Karpas-422 (cell line): ENCODE measurements around the gene USP35. TPM values are rescaled to one million over a fixed set of nuclear protein-coding genes. Genes with fewer than 3 reads are reported as not detected.
"Not testable (repeated sequence)": the region's sequence is repeated elsewhere in the genome, so short reads cannot be mapped to it uniquely, and the experiment has no call there.

ENCODE experiments used
- DNase-seq: peaks from one replicate; pipeline ENCODE4 v3.0.0-alpha.2; 2015
- H2AFZ ChIP-seq: fragments of 200-600 bp; sonication (generic); 2 replicates; pipeline ENCODE4 v1.6.1; 2014; ENCODE audit warnings: antibody characterized with exemption, low read length, mixed read lengths
- H3K27ac ChIP-seq: fragments of 200-600 bp; sonication (generic); 2 replicates; pipeline ENCODE4 v1.5.1; 2014; ENCODE audit warnings: mild to moderate bottlenecking, low read length, moderate library complexity
- H3K27me3 ChIP-seq: fragments of 200-600 bp; sonication (generic); 2 replicates; pipeline ENCODE4 v1.6.1; 2014; ENCODE audit warnings: low read length, mixed read lengths
- H3K36me3 ChIP-seq: fragments of 200-600 bp; sonication (generic); 2 replicates; pipeline ENCODE4 v1.6.1; 2014; ENCODE audit warnings: low read length, mixed read lengths; ENCODE audit not compliant: insufficient read depth
- H3K4me1 ChIP-seq: fragments of 200-600 bp; sonication (generic); 2 replicates; pipeline ENCODE4 v1.6.1; 2014; ENCODE audit warnings: mild to moderate bottlenecking, low read length, mixed read lengths
- H3K4me2 ChIP-seq: fragments of 200-600 bp; sonication (generic); 2 replicates; pipeline ENCODE4 v1.6.1; 2014; ENCODE audit warnings: low read length, low read depth, mild to moderate bottlenecking; ENCODE audit not compliant: poor library complexity, severe bottlenecking
- H3K4me3 ChIP-seq: fragments of 200-600 bp; sonication (generic); 2 replicates; pipeline ENCODE4 v1.5.1; 2014; ENCODE audit warnings: mild to moderate bottlenecking, antibody characterized with exemption, low read length, mixed read lengths
- H3K79me2 ChIP-seq: fragments of 200-600 bp; sonication (generic); 2 replicates; pipeline ENCODE4 v1.6.1; 2014; ENCODE audit warnings: mild to moderate bottlenecking, low read length, mixed read lengths
- H3K9ac ChIP-seq: fragments of 200-600 bp; sonication (generic); 2 replicates; pipeline ENCODE4 v1.6.0; 2014; ENCODE audit warnings: low read length
- H3K9me2 ChIP-seq: fragments of 200-600 bp; sonication (generic), shearing (Covaris generic); replicated peaks from 2 replicates; pipeline ENCODE4 v1.6.0; 2014; ENCODE audit warnings: mild to moderate bottlenecking, low read length, moderate library complexity; ENCODE audit not compliant: insufficient read depth
- H3K9me3 ChIP-seq: fragments of 300-700, 200-600 bp; sonication (generic); 2 replicates; pipeline ENCODE4 v1.6.1; 2014; ENCODE audit warnings: low read length, mixed read lengths
- H4K20me1 ChIP-seq: fragments of 200-600 bp; sonication (generic); 2 replicates; pipeline ENCODE4 v1.6.1; 2014; ENCODE audit warnings: mild to moderate bottlenecking, antibody characterized with exemption, low read length, low read depth; ENCODE audit not compliant: insufficient read depth
- total RNA-seq: library from RNA; depleted of rRNA; stranded (reverse); fragments of >200 nt; shearing (Covaris generic); gene quantifications from 2 replicates; pipeline ENCODE4 v1.2.3, GENCODE V29; 2014; ENCODE audit warnings: low replicate concordance

USP35 gene
- total RNA-seq, 1 experiment from 2014 or later: 1.7 TPM

DNA sequence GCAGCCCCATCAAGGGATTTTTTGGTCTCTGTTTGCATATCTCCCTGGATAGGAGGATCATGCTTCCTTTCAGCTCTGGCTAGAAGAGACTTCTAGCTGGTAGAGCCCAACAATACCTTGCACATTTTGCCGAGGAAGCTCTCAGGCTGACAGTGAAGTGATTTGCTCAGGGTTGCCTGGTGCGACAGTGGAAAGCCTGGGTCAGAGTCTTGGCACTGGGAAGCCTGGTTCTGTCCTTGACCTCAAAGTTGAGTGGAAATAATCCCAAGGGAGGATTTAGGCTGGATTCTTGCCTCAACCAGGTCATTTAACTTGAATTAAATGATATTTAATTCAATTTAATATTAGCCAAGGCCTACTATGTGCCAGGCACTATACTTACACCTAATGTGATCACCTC lies 24.9 kb upstream of the USP35 start:
- Histone ChIP-seq H3K9me2 (no peaks in the 10 kb centered on the region), H3K4me3 (no peak overlapping the region), H3K27ac (no peak overlapping the region), H3K4me1 (no peaks in the 10 kb centered on the region), H3K9ac (no peak overlapping the region), H3K9me3 (no peaks in the 10 kb centered on the region), H2AFZ (no peak overlapping the region), H3K36me3 (no peaks in the 10 kb centered on the region), H3K27me3 (no peaks in the 10 kb centered on the region), H3K4me2 (no peak overlapping the region), H3K79me2 (no peaks in the 10 kb centered on the region), H4K20me1 (no peaks in the 10 kb centered on the region)
- DNase-seq: no peak

DNA sequence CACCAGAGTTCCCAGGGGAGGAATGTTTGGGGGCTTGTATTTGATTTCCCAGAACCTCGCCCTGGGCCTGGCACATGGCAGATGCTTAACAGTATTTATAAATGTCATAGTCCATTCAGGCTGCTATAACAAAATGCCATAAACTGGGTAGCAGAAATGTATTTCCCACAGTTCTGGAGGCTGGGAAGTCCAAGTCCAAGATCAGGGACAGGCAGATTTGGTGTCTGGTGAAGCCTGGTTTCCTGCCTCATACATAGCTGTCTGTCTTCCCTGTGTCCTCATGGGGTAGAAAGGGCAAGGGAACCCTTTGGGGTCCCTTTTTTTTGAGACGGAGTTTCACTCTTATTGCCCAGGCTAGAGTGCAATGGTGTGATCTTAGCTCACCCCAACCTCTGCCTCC lies 24.2 kb upstream of the USP35 start:
- no peak for DNase-seq
- no peaks in the 10 kb centered on the region for H3K9me2 ChIP-seq
- H3K27ac ChIP-seq: no peak overlapping the region
- no peaks in the 10 kb centered on the region for H3K79me2 ChIP-seq
- no peak overlapping the region for H3K9ac ChIP-seq
- no peaks in the 10 kb centered on the region for H3K27me3 ChIP-seq
- no peaks in the 10 kb centered on the region for H3K4me1 ChIP-seq
- H2AFZ ChIP-seq: no peak overlapping the region
- no peak overlapping the region for H3K4me2 ChIP-seq
- H3K4me3 ChIP-seq: no peak overlapping the region
- H3K36me3 ChIP-seq: no peaks in the 10 kb centered on the region
- no peaks in the 10 kb centered on the region for H3K9me3 ChIP-seq
- H4K20me1 ChIP-seq: no peaks in the 10 kb centered on the region

DNA sequence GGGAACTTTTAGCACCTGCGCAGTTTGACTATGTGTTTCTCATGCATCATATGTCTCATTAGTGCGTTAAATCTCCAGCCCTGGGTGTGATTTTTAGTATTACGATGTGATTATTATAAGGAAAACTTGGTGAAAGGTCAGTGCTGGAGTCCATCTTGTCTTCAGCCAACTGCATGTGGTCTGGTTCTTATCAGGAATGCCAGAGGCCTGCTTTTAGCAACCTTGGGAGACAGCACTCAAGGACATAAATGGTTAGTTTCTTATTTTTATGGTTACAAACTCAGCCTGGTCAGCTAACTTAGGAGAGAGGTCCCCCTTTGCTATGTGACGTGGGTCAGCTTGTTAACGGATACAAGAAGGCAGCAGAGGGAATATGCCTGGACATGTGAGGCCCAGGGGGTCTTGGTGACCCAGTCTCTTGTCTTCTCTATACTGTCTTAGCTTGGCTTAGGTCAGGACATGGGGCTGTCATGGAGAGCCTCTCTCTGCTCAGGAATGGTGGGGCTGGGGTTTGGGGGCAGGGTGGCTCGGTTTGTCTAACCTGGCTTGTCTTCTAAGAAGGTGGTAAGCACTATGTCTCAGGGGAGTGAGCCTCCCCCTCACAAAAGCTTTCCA lies 21.8 kb upstream of the USP35 start:
- H3K4me3 ChIP-seq: no peak overlapping the region
- no peaks in the 10 kb centered on the region for H3K27me3 ChIP-seq
- no peaks in the 10 kb centered on the region for H3K4me1 ChIP-seq
- no peaks in the 10 kb centered on the region for H3K9me3 ChIP-seq
- no peak overlapping the region for H3K4me2 ChIP-seq
- no peaks in the 10 kb centered on the region for H3K79me2 ChIP-seq
- no peak for DNase-seq
- no peak overlapping the region for H2AFZ ChIP-seq
- H3K9ac ChIP-seq: no peak overlapping the region
- no peak overlapping the region for H3K27ac ChIP-seq
- no peaks in the 10 kb centered on the region for H3K9me2 ChIP-seq
- no peaks in the 10 kb centered on the region for H3K36me3 ChIP-seq
- no peaks in the 10 kb centered on the region for H4K20me1 ChIP-seq

DNA sequence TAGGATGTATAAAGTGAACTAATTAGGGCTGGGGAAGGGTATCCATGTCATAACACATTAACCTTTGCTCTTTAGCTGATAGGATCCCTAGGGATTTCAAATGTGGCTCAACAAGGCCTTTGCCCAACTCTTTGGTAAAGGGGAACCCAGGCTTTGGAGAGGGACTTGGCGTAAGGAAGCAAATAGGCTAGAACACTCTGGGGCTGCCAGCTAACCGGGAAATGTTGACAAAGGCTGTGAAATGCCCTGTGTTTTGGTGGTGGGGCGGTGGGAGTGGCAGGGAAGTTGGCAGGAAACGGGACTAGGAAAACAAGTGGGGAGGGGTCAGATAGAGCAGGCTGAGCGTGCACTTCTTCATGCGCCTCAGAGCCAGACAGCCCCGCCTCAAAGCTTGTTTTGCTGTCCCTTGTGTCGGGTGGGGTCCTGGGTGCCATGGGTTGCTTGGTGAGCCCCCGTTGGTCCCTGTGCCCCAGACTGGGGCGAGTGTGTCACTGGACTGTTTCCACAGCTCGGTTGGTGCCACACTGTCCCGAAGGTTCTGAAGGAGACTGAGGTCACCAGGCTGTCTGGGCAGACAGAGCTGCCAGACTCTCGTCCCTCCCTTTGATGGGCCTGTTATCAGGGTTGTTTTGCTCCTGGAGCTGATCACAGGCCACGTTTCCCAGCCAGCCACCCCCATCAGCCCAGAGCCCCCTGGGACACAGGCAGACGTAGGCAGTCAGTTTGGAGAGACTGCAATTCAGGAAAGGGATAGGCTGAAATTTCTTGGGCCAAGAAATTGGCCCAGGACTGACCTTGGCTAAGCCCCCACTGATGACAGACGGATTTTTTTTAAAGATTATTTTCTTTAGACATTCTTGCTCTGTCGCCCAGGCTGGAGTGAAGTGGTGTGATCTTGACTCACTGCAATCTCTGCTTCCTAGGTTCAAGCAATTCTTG lies 19.9 kb upstream of the USP35 start:
- Histone ChIP-seq H3K4me1 (no peaks in the 10 kb centered on the region), H3K9me3 (no peaks in the 10 kb centered on the region), H3K36me3 (no peaks in the 10 kb centered on the region), H3K4me2 (no peak overlapping the region), H3K27ac (no peak overlapping the region), H3K79me2 (no peaks in the 10 kb centered on the region), H3K9ac (no peak overlapping the region), H3K9me2 (no peaks in the 10 kb centered on the region), H4K20me1 (no peaks in the 10 kb centered on the region), H3K4me3 (no peak overlapping the region), H2AFZ (no peak overlapping the region), H3K27me3 (no peaks in the 10 kb centered on the region)
- no peak for DNase-seq

DNA sequence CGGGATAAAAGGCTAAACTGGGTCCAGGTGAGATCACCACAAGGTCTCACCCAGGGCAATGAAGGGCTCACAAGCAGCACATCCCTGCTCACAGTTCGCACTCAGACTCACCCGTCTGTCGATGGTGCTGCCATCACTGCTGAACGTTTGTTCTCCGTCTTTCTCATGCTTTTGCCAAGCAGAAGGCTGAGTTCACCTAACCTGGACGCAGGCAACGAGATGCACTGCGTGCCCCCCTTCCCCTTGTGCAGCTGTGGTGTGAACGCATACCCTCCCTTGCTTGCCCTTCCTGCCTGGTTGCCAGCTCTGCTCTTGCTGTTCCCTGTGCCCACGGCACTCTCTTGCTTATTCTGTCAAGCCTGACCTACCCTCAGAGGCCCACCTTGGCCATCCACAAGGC lies 18.3 kb upstream of the USP35 start:
- no peak for DNase-seq
- Histone ChIP-seq H3K79me2 (no peaks in the 10 kb centered on the region), H3K4me3 (no peak overlapping the region), H3K4me1 (no peaks in the 10 kb centered on the region), H4K20me1 (no peaks in the 10 kb centered on the region), H3K27ac (no peak overlapping the region), H3K27me3 (no peaks in the 10 kb centered on the region), H3K4me2 (no peak overlapping the region), H3K9ac (no peak overlapping the region), H3K36me3 (no peaks in the 10 kb centered on the region), H3K9me2 (no peaks in the 10 kb centered on the region), H3K9me3 (no peaks in the 10 kb centered on the region), H2AFZ (no peak overlapping the region)

DNA sequence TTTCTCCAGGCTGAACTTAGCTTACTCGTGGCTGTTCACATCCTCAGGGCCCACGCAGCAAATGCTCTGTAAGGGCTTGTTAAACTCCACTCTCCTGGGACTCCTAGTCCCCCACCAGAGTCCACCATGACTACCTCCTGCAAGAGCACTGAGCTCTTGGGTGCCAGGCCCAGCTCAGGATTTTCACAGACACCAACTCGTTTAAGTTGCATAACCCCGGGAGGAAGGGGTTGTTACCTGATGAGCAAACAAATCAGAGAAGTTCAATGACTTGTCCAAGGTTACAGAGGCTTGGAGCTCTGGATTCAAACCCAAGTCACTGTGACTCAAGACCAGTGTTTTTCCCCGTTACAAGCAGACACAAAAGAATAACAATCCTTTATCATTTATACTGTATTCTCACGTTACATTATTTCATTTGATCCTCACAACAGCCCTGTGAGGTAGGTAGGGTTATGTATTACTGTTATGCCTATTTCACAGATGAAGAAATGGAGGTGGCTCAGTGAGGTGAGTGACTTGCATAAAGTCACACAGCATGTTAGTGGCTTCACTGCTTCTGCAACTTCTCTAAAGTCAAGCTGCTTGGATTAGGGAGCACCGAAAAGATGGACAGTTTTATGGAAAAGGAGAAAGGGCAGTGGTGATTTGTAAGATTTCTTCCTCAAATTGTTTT lies 17.7 kb upstream of the USP35 start:
- H3K9me2 ChIP-seq: no peaks in the 10 kb centered on the region
- H3K4me1 ChIP-seq: no peaks in the 10 kb centered on the region
- no peaks in the 10 kb centered on the region for H3K79me2 ChIP-seq
- no peaks in the 10 kb centered on the region for H3K36me3 ChIP-seq
- no peak overlapping the region for H2AFZ ChIP-seq
- no peak overlapping the region for H3K4me3 ChIP-seq
- DNase-seq: no peak
- no peak overlapping the region for H3K4me2 ChIP-seq
- H3K9ac ChIP-seq: no peak overlapping the region
- H4K20me1 ChIP-seq: no peaks in the 10 kb centered on the region
- no peaks in the 10 kb centered on the region for H3K9me3 ChIP-seq
- no peak overlapping the region for H3K27ac ChIP-seq
- H3K27me3 ChIP-seq: no peaks in the 10 kb centered on the region

DNA sequence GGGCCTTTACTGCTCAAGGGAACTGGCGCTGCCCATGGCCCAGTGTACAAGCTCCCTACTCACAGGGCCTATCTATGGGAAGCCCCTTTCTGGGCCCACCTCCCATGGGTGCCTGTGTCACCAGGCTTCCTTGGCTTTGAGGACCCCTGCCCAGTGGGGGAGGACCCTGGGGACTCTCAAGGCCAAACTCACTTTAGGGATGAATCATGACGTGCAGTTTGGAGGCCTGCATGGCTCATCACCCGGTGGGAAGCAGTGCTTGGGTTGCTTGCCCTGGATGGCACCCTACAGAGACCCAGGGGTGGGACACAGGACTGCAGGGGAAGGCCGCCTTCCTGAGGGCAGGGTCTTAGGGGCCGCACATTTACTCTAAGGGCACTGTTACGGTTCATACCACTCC lies 16.8 kb upstream of the USP35 start:
- Histone ChIP-seq H3K4me2 (no peak overlapping the region), H4K20me1 (no peaks in the 10 kb centered on the region), H3K9me3 (no peaks in the 10 kb centered on the region), H3K27me3 (no peaks in the 10 kb centered on the region), H3K36me3 (no peaks in the 10 kb centered on the region), H2AFZ (no peak overlapping the region), H3K79me2 (no peaks in the 10 kb centered on the region), H3K4me1 (no peaks in the 10 kb centered on the region), H3K9me2 (no peaks in the 10 kb centered on the region), H3K27ac (no peak overlapping the region), H3K4me3 (no peak overlapping the region), H3K9ac (no peak overlapping the region)
- no peak for DNase-seq

DNA sequence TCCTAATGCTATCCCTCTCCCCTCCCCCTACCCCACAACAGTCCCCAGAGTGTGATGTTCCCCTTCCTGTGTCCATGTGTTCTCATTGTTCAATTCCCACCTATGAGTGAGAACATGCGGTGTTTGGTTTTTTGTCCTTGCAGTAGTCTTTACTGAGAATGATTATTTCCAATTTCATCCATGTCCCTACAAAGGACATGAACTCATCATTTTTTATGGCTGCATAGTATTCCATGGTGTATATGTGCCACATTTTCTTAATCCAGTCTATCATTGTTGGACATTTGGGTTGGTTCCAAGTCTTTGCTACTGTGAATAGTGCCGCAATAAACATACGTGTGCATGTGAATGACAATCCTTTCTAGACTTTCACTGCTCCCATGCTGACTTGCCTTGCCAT lies 12.9 kb upstream of the USP35 start:
- not testable (repeated sequence) for H3K4me3 ChIP-seq, H3K4me1 ChIP-seq, H3K79me2 ChIP-seq, H4K20me1 ChIP-seq, H3K27me3 ChIP-seq, H3K9ac ChIP-seq, H3K27ac ChIP-seq, DNase-seq, H3K4me2 ChIP-seq, H3K36me3 ChIP-seq, H2AFZ ChIP-seq, H3K9me2 ChIP-seq, H3K9me3 ChIP-seq
